Liver (tissue), 9 donors: ENCODE data around the gene PDE12. TPM values are rescaled to one million over a fixed set of nuclear protein-coding genes. Genes with fewer than 3 reads are reported as not detected.

Source experiments
- DNase-seq: peaks from one replicate; pipeline ENCODE4 v3.0.0-alpha.2; 2017; ENCODE audit warnings: low spot score
- H3K27ac ChIP-seq, 2 donors: one replicate each; pipeline ENCODE4 v1.7.0; 2013; ENCODE audit warnings: inconsistent platforms in 2 of 2, low read length in 2 of 2, control low read depth in 1 of 2, low read depth in 1 of 2, mild to moderate bottlenecking in 1 of 2
- H3K27me3 ChIP-seq, 4 donors: one replicate each; pipeline versions ENCODE4 v1.6.1 to v1.7.0; 2013; ENCODE audit warnings: low read length in 3 of 4, inconsistent platforms in 1 of 4, mild to moderate bottlenecking in 1 of 4, moderate library complexity in 1 of 4; ENCODE audit not compliant: control insufficient read depth in 4 of 4, insufficient read depth in 4 of 4
- H3K36me3 ChIP-seq, 4 donors: one replicate each; pipeline versions ENCODE4 v1.6.1 to v1.7.0; 2013; ENCODE audit warnings: low read length in 3 of 4, mild to moderate bottlenecking in 3 of 4, low read depth in 1 of 4, moderate library complexity in 1 of 4; ENCODE audit not compliant: control insufficient read depth in 4 of 4, insufficient read depth in 3 of 4
- H3K4me1 ChIP-seq, 4 donors: one replicate each; pipeline versions ENCODE4 v1.6.1 to v1.7.0; 2013; ENCODE audit warnings: low read length in 3 of 4, mild to moderate bottlenecking in 3 of 4, moderate library complexity in 1 of 4; ENCODE audit not compliant: control insufficient read depth in 4 of 4, insufficient read depth in 4 of 4
- H3K4me3 ChIP-seq, 3 donors: one replicate each; pipeline versions ENCODE4 v1.6.1 to v1.7.0; 2013; ENCODE audit warnings: low read length in 3 of 3, control low read depth in 1 of 3, low read depth in 1 of 3, mild to moderate bottlenecking in 1 of 3
- H3K9ac ChIP-seq, 2 donors: one replicate each; pipeline ENCODE4 v1.7.0; 2013; ENCODE audit warnings: low read length in 2 of 2, mild to moderate bottlenecking in 2 of 2, moderate library complexity in 2 of 2, control low read depth in 1 of 2, low read depth in 1 of 2
- H3K9me3 ChIP-seq, 4 donors: one replicate each; pipeline versions ENCODE4 v1.6.1 to v1.7.0; 2013; ENCODE audit warnings: low read length in 3 of 4; ENCODE audit not compliant: control insufficient read depth in 4 of 4
- EGR1 ChIP-seq, 2 donors: IDR thresholded peaks; 2 replicates each; pipeline ENCODE4 v1.6.1; 2016 to 2018; ENCODE audit warnings: antibody characterized with exemption in 2 of 2, low read depth in 2 of 2
- FOXA1 ChIP-seq: IDR thresholded peaks from 2 replicates; pipeline ENCODE4 v1.6.1; 2016; ENCODE audit warnings: antibody characterized with exemption
- FOXA2 ChIP-seq: IDR thresholded peaks from 2 replicates; pipeline ENCODE4 v1.6.1; 2016; ENCODE audit warnings: antibody characterized with exemption
- GABPA ChIP-seq, 2 donors: IDR thresholded peaks in 1 of 2; conservative IDR thresholded peaks in 1 of 2; 2 replicates each; pipeline ENCODE4 v1.6.1; 2016; ENCODE audit warnings: antibody characterized with exemption in 2 of 2, mild to moderate bottlenecking in 1 of 2, moderate library complexity in 1 of 2
- HNF4A ChIP-seq, 2 donors: conservative IDR thresholded peaks; 2 replicates each; pipeline ENCODE4 v1.6.1; 2016; ENCODE audit warnings: antibody characterized with exemption in 2 of 2, mild to moderate bottlenecking in 2 of 2
- HNF4G ChIP-seq: IDR thresholded peaks from 2 replicates; pipeline ENCODE4 v1.6.1; 2016; ENCODE audit warnings: antibody characterized with exemption
- JUND ChIP-seq, 2 donors: IDR thresholded peaks; 2 replicates each; pipeline ENCODE4 v1.6.1; 2016; ENCODE audit warnings: antibody characterized with exemption in 2 of 2
- NR2F2 ChIP-seq: IDR thresholded peaks from 2 replicates; pipeline ENCODE4 v1.6.1; 2016; ENCODE audit warnings: antibody characterized with exemption
- RAD21 ChIP-seq, 2 donors: IDR thresholded peaks; 2 replicates each; pipeline ENCODE4 v1.6.1; 2016; ENCODE audit warnings: antibody characterized with exemption in 2 of 2, mild to moderate bottlenecking in 2 of 2
- RXRA ChIP-seq, 2 donors: IDR thresholded peaks; 2 replicates each; pipeline ENCODE4 v1.6.1; 2017 to 2018; ENCODE audit warnings: antibody characterized with exemption in 2 of 2, mild to moderate bottlenecking in 1 of 2
- SP1 ChIP-seq: IDR thresholded peaks from 2 replicates; pipeline ENCODE4 v1.6.1; 2018; ENCODE audit warnings: antibody characterized with exemption, mild to moderate bottlenecking
- TAF1 ChIP-seq: conservative IDR thresholded peaks from 2 replicates; pipeline ENCODE4 v1.6.1; 2016; ENCODE audit warnings: antibody characterized with exemption, mild to moderate bottlenecking
- YY1 ChIP-seq: IDR thresholded peaks from 2 replicates; pipeline ENCODE4 v1.6.1; 2016; ENCODE audit warnings: antibody characterized with exemption, mild to moderate bottlenecking
- WGBS: extraction: QIAGEN DNeasy Blood & Tissue Kit; methylation state at CpG from one replicate; pipeline ENCODE4 v1.1.7; 2013; 5-methylcytosine and 5-hydroxymethylcytosine counted together
- polyA plus RNA-seq, 2 donors: library from polyadenylated mRNA; stranded (reverse) in 1 of 2; unstranded in 1 of 2; fragments of 200-250 nt in 1 of 2; fragments of >200 nt in 1 of 2; fragmentation: Nextera tagmentation in 1 of 2; extraction: Ambion mirVana in 1 of 2; gene quantifications; one replicate each; pipeline versions ENCODE4 v1.2.1 to v1.2.3, GENCODE V29; 2013 to 2015
- total RNA-seq, 2 donors: library from RNA; depleted of rRNA; stranded (reverse); fragments of >200 nt; gene quantifications; one replicate each; pipeline ENCODE4 v1.2.3, GENCODE V29; 2014
- TF ChIP-seq, protein P1 (sequence below): fragments of 150-350 bp; IDR thresholded peaks from 2 replicates; pipeline ENCODE4 v1.5.1; 2017; ENCODE audit warnings: improper control_type of control experiment, low read depth, low read length; ENCODE audit not compliant: missing input control
- TF ChIP-seq, protein P2 (sequence below): IDR thresholded peaks from 2 replicates; pipeline ENCODE4 v1.6.1; 2016; ENCODE audit warnings: antibody characterized with exemption
- TF ChIP-seq, protein P3 (sequence below): IDR thresholded peaks from 2 replicates; pipeline ENCODE4 v1.6.1; 2016; ENCODE audit warnings: antibody characterized with exemption, mild to moderate bottlenecking
- TF ChIP-seq, protein P4 (sequence below): IDR thresholded peaks from 2 replicates; pipeline ENCODE4 v1.6.1; 2016; ENCODE audit warnings: antibody characterized with exemption
- TF ChIP-seq, protein P5 (sequence below): IDR thresholded peaks from 2 replicates; pipeline ENCODE4 v1.6.1; 2016; ENCODE audit warnings: antibody characterized with exemption
- donor health status: healthy.
- donor health status: healthy.
- donor health status: healthy.
- donor health status: healthy.
- donor health status: healthy.

PDE12 gene
- total and polyA plus RNA-seq, 4 donors: 4.8 to 17.8 (median 11.5) TPM

DNA sequence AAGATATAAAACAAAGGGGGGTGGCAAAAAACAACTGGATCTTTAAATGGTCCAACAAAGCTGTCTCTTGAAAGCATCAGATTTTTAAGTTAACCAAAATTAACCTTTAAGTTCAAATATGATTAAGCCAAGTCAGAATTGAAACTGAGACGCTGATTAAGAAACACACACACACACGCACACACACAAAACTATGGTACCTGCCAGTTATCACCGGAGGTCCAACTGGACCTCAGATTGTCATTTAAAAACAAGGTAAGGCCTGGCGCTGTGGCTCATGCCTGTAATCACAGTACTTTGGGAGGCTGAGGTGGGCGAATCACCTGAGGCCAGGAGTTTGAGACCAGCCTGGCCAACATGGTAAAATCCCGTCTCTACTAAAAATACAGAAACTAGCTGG, 30.7 kb downstream of the PDE12 start:
- Histone ChIP-seq H3K36me3 (peaks cover 2 to 17% (median 13%) of the 10 kb centered on the region in 4 donors), H3K9me3 (no peaks in the 10 kb centered on the region), H3K9ac (no peak overlapping the region), H3K4me1 (peaks cover 2 to 7% (median 5%) of the 10 kb centered on the region in 4 donors), H3K27ac (no peak overlapping the region), H3K27me3 (no peaks in the 10 kb centered on the region), H3K4me3 (no peak overlapping the region)
- TF ChIP-seq, protein P1, sequence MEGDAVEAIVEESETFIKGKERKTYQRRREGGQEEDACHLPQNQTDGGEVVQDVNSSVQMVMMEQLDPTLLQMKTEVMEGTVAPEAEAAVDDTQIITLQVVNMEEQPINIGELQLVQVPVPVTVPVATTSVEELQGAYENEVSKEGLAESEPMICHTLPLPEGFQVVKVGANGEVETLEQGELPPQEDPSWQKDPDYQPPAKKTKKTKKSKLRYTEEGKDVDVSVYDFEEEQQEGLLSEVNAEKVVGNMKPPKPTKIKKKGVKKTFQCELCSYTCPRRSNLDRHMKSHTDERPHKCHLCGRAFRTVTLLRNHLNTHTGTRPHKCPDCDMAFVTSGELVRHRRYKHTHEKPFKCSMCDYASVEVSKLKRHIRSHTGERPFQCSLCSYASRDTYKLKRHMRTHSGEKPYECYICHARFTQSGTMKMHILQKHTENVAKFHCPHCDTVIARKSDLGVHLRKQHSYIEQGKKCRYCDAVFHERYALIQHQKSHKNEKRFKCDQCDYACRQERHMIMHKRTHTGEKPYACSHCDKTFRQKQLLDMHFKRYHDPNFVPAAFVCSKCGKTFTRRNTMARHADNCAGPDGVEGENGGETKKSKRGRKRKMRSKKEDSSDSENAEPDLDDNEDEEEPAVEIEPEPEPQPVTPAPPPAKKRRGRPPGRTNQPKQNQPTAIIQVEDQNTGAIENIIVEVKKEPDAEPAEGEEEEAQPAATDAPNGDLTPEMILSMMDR: no peak
- no peak for TF ChIP-seq SP1
- no peak for TF ChIP-seq HNF4G
- TF ChIP-seq RXRA (IDR thresholded peaks at IDR 0.05): no peak
- TF ChIP-seq FOXA2: no peak
- TF ChIP-seq, protein P2, sequence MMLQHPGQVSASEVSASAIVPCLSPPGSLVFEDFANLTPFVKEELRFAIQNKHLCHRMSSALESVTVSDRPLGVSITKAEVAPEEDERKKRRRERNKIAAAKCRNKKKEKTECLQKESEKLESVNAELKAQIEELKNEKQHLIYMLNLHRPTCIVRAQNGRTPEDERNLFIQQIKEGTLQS: no peak
- TF ChIP-seq, protein P3, sequence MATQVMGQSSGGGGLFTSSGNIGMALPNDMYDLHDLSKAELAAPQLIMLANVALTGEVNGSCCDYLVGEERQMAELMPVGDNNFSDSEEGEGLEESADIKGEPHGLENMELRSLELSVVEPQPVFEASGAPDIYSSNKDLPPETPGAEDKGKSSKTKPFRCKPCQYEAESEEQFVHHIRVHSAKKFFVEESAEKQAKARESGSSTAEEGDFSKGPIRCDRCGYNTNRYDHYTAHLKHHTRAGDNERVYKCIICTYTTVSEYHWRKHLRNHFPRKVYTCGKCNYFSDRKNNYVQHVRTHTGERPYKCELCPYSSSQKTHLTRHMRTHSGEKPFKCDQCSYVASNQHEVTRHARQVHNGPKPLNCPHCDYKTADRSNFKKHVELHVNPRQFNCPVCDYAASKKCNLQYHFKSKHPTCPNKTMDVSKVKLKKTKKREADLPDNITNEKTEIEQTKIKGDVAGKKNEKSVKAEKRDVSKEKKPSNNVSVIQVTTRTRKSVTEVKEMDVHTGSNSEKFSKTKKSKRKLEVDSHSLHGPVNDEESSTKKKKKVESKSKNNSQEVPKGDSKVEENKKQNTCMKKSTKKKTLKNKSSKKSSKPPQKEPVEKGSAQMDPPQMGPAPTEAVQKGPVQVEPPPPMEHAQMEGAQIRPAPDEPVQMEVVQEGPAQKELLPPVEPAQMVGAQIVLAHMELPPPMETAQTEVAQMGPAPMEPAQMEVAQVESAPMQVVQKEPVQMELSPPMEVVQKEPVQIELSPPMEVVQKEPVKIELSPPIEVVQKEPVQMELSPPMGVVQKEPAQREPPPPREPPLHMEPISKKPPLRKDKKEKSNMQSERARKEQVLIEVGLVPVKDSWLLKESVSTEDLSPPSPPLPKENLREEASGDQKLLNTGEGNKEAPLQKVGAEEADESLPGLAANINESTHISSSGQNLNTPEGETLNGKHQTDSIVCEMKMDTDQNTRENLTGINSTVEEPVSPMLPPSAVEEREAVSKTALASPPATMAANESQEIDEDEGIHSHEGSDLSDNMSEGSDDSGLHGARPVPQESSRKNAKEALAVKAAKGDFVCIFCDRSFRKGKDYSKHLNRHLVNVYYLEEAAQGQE: no peak
- no peak for TF ChIP-seq GABPA (IDR thresholded peaks at IDR 0.05 in 1 of 2, conservative IDR thresholded peaks at IDR 0.05 in 1 of 2)
- no peak for TF ChIP-seq HNF4A (conservative IDR thresholded peaks at IDR 0.05)
- no peak for TF ChIP-seq JUND (IDR thresholded peaks at IDR 0.05)
- TF ChIP-seq NR2F2: no peak
- no peak for TF ChIP-seq EGR1 (IDR thresholded peaks at IDR 0.05; ENCODE audit: low read depth in 2 of 2)
- no peak for TF ChIP-seq RAD21 (IDR thresholded peaks at IDR 0.05)
- no peak for TF ChIP-seq YY1
- no peak for TF ChIP-seq TAF1
- no peak for TF ChIP-seq FOXA1
- DNase-seq: no peak
- 78% methylated on average over 6 of the region's 6 CpGs for WGBS

DNA sequence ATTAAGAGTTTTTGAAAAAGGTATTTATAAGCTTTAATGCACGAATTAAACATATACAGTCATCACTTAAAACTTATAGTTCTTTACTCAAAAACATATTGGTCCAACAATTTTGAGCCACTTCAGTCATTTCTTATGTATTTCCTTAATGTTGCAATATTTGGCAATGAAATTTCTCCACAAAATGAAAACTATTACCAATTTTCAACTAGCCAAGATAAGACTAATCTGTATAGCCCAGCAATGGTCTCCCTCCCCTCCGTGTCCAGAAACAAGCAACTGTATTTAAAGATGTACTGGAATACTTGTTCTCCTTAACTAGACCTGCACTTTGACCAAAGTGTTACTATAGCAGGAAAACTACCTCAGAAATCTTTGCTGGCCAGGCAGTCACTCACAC, 31.8 kb downstream of the PDE12 start:
- no peak for DNase-seq
- no peaks in the 10 kb centered on the region for H3K9me3 ChIP-seq
- no peak overlapping the region for H3K9ac ChIP-seq
- peaks cover 2 to 12% (median 9%) of the 10 kb centered on the region in 4 donors for H3K36me3 ChIP-seq
- WGBS: 82% methylated on average over 2 of the region's 2 CpGs
- H3K27ac ChIP-seq: no peak overlapping the region
- TF ChIP-seq, protein P4, sequence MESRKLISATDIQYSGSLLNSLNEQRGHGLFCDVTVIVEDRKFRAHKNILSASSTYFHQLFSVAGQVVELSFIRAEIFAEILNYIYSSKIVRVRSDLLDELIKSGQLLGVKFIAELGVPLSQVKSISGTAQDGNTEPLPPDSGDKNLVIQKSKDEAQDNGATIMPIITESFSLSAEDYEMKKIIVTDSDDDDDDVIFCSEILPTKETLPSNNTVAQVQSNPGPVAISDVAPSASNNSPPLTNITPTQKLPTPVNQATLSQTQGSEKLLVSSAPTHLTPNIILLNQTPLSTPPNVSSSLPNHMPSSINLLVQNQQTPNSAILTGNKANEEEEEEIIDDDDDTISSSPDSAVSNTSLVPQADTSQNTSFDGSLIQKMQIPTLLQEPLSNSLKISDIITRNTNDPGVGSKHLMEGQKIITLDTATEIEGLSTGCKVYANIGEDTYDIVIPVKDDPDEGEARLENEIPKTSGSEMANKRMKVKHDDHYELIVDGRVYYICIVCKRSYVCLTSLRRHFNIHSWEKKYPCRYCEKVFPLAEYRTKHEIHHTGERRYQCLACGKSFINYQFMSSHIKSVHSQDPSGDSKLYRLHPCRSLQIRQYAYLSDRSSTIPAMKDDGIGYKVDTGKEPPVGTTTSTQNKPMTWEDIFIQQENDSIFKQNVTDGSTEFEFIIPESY: no peak
- TF ChIP-seq NR2F2 (no peak), JUND (IDR thresholded peaks at IDR 0.05) (no peak), RAD21 (IDR thresholded peaks at IDR 0.05) (no peak), TAF1 (no peak), HNF4A (conservative IDR thresholded peaks at IDR 0.05) (no peak), RXRA (IDR thresholded peaks at IDR 0.05) (no peak)
- TF ChIP-seq, protein P2: no peak
- TF ChIP-seq, protein P1: no peak
- TF ChIP-seq, protein P5, sequence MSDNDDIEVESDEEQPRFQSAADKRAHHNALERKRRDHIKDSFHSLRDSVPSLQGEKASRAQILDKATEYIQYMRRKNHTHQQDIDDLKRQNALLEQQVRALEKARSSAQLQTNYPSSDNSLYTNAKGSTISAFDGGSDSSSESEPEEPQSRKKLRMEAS: no peak
- no peaks in the 10 kb centered on the region for H3K27me3 ChIP-seq
- no peak overlapping the region for H3K4me3 ChIP-seq
- H3K4me1 ChIP-seq: peaks cover 5 to 13% (median 8%) of the 10 kb centered on the region in 4 donors
